COR-L47 (cell line): ENCODE measurements around the gene NT5C3A.
"Not testable (repeated sequence)": the region's sequence is repeated elsewhere in the genome, so short reads cannot be mapped to it uniquely, and the experiment has no call there.

Source experiments
- DNase-seq: peaks from one replicate; lab custom pipeline; 2025; lab: John Stamatoyannopoulos, UW

The NT5C3A gene

DNA sequence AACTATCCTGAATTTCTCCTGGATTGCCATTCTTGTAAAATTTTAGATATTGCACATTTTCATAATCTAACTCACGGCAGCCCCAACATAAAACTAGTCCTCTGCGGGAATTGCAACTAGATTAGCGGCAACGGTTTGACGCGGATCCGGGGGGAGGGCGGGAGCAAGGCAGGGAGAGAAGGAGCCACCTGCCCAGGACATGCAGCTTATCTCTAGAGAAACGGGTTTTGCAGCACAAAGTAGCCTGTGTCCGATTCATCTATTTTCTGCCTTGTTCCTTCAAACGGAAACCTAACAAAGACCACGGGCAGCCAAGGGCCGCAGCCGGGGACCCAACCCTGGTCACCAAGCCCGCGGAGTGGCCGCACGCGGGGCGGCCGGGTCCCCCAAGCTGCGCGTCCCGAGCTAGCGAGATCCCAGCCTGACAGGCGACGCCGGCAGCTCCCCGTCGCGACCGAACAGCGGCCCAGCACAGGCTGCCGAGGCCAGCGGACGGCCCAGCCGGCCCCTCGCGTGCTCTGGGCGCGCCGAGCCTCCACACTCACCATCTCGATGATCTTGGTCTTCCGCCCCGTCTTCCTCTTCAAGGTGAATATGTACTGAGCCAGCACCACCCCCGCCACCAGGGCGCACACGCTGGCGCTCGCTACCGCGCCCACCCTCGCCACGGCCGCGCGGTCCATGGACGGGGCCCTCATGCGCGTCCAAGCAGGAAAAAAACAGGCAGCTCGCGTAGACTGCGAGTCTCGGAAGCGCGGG lies at the start of gene NT5C3A:
TSS of gene NT5C3A (minus strand) at position 754 of the 759 bp plus-strand sequence. CDS start at position 683, 71 bp downstream.
- peak; percentile 30 for DNase-seq

DNA sequence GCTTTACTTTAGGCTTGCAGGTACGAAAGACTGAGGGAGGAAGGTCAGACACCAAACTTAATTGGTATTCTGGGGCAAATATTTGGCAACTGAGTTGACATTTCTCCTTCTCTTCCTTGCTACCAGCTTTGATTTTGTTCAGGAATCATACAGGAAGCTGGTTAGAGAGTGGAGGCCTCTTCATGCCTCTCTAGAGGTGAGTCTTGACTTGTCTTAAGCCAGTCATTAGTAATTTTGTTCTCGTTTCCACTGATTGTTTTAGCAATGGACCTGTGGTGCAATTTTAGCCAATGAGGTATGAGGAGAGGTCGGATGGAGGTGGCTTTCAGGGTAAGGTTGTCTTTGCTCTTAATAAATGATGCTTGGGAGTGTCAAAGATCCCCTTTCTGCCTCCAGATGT lies 49.0 kb upstream of the NT5C3A start:
- no peak for DNase-seq

DNA sequence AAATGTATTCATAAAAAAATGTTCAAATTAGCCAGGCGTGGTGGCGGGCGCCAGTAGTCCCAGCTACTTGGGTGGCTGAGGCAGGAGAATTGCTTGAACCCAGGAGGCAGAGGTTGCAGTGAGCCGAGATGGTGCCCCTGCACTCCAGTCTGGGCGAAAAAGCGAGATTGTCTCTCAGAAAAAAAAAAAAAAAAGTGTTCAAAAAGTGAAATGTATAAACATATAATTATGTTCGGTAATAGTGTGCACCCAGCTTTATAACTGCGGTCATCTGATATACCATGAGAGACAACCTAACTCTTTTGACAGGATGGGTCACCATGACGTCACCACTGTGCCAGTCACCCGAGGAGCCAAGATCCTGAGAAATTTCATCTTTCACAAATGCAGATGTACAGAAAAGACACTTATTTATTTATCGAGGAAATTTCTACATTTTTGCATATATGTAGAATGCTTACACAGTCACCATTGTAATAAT lies 47.2 kb upstream of the NT5C3A start:
- peak; percentile 11 for DNase-seq

DNA sequence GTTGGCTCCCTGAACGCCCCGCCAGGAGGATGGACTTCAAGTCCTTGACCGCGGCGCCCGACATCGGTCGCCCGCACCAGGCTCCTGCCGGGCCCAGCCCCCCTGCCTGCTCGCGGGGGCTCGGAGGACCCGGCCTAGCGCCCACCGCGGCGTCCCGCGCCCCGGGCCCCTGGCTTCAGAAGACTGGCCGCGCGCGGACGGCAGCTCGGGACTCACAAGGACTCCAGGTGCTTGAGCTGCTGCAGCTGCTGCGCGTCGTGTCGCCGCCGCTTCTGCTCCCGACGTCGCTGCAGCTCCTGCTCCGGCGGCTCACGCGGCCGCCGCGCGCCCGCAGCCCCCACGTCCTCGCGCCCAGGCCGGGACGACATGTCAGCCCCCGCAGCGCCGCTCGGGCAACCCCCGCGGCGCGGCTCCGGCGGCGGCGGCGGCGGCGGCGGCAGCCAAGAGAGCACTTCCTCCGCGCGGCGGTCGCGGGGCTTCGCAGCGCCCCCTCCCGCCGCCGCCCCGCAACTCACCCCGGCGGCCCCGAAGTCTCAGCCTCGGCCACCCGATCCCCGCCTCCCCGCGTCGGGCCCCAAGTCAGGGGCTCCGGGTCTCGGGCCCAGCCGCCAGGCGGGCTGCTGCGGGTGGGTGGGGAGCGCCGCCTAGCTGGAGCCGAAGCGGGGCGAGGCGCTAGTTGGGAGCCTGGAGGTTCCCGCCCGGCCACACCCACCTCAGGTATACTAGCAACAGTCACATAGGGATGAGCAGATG lies 46.6 kb upstream of the NT5C3A start, which contains the start of gene RP9:
TSS of gene RP9 (minus strand) at position 400 of the 753 bp plus-strand sequence. CDS start at position 368, 32 bp downstream.
- DNase-seq = peak; percentile 74

DNA sequence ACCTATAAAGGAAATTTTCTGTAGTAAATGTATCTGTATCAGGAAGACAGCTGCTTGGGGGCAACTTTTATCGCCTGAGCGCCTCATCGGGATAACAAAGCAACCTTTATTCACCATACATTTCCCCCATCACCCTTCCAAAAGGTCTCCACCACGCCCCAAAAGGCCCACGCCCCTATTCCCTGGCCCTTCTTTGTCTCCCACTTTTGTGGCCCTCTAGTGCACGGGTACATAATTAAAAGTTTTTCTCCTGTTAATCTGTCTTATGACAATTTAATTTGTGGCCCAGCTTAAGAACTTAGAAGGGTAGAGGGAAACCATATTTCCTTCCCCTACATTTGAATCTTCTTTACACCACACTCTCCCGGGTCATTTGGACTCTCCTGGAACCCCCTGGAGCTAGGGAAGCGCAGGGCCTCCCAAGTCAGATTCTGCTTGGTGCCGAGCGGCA lies 46.0 kb upstream of the NT5C3A start:
- no peak for DNase-seq

DNA sequence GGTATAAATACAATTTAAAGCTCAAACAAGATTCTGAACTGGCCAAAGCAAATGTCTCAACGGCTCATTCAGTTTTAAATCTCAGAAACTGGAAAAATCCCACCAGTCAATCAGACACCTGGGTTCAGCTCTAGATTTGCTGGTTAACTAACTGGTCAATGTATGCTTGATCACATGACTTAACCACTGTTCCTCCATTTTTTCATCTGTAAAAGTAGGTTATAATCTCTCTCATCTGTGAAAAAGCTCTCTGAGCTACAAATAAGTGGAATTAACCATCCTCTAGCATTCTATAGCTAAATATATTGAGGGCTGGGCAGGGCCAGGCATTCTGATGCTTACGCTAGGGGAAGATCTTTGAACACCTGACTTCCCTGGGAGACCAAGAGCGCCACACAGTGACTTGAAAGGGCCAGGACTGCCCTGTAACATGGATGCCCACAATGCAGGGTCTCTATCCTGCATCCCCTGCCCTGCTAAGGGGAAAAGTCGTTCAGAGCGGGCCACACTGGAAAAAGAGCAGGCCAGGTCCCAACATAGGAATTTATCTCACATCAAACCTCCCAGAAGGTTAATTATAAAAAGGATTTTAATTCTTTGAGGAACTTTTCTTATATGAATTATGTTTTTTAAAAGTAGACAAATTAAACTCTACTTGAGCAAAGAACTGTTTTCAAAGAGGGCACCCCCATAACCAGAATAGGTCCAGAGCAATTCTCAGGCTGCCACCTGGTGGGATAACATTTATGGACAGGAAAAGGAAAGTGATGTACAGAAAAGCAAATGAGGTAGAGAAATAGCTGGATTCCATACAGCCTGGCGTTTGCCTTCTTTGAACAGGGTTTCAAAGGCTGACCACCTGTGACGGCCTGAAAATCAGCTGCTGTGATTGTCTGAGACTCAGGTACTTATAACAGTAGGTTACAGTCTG lies 44.8 kb upstream of the NT5C3A start:
- DNase-seq = peak; percentile 13

DNA sequence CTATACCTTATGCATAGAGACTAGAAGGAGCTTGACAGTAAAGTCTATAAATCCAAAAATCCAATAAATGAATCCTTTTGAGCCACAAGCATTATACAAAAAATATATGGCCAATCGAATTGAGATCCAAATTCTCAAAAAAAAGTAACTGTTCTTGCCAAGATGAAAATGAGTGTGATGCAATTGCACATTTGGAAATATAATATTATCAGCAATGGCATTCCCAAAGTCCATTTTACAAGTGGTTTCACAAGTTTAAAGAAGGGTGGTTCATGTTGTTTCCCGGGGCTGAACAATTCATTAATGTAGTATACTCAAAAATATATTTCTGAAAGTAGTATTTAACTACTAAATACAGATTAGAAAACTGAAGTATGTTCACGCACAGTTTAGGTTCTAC lies 39.3 kb upstream of the NT5C3A start:
- no peak for DNase-seq

DNA sequence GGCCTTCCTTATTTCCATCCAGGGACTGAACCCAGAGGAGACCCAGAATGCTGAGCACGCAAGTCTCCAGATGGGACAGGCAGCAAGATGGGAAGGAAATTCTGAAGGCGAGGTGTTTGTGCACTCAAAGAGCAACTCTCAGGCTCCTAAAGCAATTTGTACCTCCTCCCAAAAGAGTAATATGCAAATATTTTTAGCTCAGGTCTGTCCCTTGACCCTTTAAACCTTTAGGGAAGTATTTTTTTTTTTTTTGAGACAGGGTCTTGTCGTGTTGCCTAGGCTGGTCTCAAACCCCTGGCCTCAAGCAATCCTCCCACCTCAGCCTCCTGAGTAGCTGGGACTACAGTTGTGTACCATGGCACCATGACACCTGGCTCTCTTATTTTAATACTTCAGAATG lies 38.2 kb upstream of the NT5C3A start:
- DNase-seq = no peak

DNA sequence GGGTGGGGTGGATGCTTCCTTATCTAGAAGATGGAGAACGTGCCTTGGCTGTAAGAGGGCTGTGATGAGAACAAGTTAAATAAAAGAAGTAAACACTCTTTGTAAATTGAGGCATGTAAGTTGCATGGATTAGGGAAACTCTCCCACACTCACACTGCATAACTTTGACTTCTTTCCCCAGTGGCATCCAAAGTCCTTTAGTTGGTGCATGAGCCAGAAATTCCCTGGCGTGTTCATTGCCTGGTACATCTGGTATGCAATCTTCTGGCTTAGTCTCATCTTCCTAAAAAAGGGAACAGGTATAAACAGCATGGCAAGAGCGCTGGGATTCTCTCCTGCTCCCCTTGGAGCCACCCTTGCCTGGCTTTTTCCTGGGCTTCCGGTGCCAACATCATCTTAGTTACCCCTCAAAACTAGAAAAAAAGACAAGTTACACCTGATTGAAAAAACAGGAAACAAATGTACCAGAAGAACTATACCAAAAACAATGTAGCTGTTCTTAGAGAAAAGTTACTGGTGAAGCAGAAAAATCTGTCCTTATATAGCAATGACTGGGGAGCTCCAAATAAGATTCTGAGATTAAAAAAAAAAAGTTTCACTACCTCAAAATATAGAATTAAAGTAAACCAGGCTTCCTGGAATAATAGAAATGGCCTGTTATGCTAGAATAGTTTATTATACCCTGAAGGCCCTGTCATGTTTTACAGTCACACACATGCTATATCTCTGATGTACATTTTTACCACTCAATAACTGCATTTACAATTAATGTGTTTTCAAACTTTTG lies 36.8 kb upstream of the NT5C3A start:
- DNase-seq = no peak

DNA sequence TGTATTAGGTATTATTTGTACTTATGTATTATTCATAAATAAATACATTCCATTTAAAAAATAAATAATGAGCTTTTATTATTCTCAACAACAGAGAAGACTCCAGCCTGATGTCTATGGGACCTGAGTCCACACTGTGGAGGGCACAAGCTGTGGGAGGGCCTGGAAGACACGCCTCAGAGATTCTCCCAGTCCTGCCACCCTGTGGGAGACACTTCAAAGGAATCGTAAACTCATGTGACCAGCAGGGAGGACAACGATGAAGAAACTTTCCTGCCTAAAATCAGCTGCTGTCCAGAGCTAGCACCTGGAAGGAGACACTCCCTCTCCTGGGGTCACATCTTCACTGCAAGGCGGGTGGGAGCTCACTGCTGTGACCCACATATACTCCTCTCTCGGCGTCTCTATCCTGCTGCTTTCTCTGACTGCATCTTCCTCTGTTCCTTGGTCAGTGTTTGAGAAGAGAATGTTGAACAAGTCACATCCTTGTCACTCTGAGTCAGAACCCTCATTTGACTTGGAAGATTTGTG lies 32.2 kb upstream of the NT5C3A start:
- DNase-seq = not testable (repeated sequence)

DNA sequence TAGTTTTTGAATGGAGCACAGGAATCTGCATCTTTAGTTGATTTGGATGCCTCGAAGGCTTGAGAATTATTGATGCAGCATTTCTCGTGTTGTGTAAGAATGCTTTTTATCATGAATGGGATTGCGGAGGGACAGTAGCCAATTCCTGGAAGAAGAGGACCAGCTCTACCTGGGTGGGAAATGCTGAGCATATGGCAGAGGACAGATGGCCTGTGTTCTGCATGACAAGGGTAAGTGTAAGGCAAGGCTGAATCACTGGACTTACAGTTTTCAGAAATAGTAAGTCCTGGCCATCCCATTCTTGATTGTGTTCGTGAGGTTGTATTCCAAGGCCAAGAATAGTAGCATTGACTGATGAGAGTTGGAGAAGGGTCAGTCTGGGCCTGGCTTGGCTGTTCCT lies 30.7 kb upstream of the NT5C3A start:
- no peak for DNase-seq

DNA sequence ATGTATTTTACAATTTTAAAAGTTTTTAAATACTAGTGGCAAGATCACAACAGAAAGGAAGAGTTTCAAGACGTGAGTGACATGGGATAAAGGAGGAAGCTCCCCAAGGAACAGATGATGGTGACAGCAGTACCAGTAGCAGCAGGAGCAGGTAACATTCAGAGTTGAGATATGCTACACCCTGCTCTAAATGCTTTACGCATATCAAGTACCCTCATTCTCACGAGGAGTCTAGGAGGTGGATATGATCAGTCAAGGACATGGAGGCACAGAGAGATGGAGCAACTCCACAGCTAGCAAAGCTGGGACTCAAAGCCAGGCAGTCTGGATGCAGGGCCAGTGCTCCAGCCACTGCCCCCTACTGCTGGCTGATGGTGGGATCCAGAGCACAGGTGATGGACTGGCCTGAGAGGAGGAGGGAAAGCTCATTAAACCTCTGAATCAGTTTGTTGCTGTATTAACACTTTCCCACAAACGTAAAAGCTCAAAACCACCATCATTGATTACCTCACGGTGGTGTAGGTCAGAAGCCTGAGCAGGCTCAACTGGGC lies 29.1 kb upstream of the NT5C3A start:
- no peak for DNase-seq

DNA sequence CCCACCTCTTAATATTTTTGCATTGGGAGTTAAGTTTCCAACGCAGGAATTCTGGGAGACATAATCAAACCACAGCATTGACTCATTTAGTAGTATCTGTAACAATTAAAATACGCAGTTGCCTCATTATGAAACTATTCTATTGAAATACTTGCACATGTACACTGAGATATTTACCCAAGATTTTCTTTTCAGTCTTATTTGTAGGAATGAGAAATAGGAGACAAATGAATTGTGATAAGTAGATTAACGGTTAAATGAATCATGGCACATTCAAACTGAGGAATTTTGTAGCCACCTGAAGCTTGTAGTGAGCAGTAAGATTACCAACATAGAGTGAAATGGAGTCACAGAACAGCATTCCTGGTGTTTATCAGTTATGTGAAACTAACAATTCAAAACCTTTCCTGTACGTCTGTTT lies 28.5 kb upstream of the NT5C3A start:
- no peak for DNase-seq

DNA sequence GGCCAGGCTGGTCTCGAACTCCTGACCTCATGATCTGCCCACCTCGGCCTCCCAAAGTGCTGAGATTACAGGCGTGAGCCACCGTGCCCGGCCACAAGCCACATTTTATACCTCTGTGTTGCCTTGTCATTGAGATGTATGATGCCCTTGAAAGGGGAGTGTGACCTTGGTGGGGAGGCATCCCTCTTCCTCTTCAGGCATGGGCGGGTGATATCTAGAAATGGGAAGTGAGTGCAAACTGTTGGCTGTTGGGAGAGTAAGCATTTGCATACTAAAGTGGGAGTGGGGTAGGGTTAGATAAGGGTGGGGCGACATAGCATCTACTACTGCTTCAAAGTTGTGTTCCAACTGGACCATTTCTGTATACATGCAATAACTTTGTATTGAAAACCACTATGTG lies 26.6 kb upstream of the NT5C3A start:
- DNase-seq = no peak

DNA sequence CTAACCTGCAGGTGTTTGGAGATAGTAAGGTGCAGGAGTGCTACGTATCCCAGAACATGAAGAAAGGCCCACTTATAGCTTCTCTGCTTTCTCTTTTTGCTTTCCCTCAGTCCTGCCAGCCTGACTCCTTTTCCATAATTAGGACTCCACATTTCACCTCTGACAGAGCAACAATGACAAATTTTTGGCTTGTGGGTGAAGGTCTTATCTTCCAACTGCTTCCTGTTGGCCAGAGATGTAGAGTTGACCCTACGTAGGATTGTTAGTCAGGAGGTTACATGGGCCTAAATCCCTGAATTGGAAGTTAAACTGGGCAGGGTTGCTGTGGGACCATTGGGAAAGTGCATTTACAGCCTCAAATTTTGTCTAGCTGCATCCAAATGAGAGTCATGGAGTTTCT lies 25.3 kb upstream of the NT5C3A start:
- DNase-seq = no peak

DNA sequence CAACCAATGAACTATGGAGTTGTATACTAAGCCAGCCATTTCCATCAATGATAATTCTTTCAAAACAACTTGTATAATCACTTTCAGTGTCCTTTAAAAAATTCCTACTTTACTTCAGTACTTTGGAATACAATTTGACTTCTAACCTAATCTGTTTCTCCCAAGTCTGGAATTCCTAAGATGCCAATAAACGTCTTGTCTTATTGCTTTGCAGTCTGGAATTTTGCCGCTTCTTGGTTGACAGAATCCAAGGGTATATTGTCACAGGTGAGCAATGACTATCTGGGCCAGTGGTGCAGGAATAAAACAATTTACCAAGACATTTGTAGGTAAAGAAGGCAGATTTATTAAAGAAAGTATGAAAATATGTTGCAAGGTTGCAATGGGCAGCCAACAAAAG lies 24.8 kb upstream of the NT5C3A start:
- DNase-seq = no peak

DNA sequence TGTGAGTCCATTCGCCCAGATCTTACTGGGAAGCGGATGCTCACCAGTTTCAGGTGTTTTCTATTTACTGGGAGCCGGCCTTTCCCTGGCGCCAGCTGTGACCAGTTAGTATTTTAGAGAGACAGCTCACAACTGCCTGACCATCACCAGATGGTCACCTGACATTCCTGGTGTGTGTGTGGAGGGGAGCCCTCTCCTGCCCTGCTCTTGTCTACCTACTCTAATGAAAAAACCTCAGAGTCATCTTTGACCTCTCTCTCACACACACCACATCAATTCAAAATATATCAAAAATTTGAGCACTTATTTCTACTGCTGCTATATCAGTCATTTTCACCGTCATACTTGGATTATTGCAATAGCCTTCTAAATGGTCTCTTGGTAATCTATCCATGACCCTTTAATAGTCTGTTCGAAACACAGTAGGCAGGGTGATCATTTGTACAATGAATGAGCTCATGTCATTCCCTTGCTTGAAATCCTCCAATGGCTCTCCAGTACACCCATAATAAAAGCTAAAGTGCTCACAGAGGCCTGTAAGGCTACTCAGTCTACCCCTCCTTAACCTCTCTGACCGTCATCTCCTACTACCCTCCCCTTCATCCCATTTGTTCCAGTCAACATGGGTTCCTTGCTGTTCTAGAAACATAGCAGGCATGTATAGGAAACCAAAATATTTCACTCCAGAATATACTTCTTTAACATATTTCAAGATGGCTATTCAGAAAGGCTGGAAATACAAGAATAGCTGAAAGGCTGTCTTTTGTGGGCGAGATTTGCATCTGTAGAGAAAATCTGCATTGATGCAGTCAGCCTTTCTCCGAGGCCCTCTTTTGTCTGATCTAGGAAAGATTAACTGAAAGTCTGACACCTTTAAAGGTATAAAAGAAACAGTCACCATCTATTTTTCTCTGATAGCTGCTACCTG lies 17.5 kb upstream of the NT5C3A start:
- DNase-seq = no peak

DNA sequence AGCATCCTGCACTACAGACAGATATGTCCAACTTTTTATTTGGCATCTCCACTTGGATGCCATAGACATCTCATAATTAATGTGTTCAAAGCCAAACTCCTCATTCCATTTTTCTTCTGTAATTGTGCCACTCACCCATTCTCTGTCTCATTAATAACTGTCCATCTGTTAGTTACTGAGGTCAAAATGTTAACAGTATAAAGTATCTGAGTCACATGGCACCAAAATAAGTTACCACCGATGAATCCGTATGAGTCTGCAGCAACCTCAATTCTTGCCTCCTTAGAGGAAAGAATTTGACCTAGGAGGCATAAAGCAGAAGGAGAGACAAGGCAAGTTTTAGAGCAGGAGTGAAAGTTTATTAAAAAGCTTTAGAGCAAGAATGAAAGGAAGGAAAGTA lies 16.5 kb upstream of the NT5C3A start:
- DNase-seq = no peak

DNA sequence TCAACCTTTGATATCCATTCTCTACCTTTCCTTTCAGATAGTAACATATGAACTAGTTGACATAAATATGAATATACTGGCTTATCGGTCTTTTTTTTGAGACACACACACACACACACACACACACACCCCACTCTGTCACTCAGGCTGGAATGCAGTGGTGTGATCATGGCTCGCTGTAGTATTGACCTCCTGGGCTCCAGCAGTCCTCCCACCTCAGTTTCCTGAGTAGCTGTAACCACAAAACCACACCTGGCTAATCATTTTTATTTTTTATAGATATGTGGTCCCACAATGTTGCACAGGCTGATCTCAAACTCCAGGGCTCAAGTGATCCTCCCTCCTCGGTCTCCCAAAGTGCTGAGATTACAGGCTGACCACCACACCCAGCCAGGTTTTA lies 14.2 kb upstream of the NT5C3A start:
- DNase-seq = no peak
